Peyer's patch (tissue), 4 donors: ENCODE measurements around the gene GUCY1B1.

Experiments
- POLR2A ChIP-seq, 2 donors: fragments of 450-650 bp; IDR thresholded peaks; one replicate each; pipeline ENCODE4 v1.5.1; 2017; ENCODE audit warnings: antibody characterized with exemption in 2 of 2, mild to moderate bottlenecking in 2 of 2, moderate library complexity in 2 of 2
- TF ChIP-seq, protein P1 (sequence below), 6 experiments: fragments of 450-650 bp in 4 of 6; fragments of 200-600 bp in 2 of 6; sonication (generic) in 1 of 6; IDR thresholded peaks; one replicate each; pipeline ENCODE4 v1.5.1; 2017 to 2019; ENCODE audit warnings: antibody characterized with exemption in 6 of 6, mild to moderate bottlenecking in 3 of 6, moderate library complexity in 1 of 6

DNA sequence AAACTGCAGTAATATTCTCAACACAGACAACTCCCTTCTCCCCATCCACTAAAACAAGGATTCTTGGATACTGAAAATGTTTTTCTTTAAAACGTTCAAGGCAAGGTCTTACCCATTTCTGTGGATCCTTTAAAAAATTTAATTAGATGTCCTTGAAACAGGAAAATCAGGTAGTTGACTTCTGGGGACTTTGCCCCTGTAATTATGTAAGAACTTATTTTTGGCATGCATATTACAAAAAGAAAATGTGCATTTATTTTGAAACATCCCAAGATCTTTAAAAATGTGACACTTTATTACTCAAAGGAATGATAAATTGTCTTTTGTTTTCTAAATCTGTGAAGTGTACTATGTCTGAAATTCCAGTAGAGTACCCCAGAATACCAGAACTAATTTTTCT is 25.8 kb downstream of the GUCY1B1 start:
- TF ChIP-seq, protein P1, sequence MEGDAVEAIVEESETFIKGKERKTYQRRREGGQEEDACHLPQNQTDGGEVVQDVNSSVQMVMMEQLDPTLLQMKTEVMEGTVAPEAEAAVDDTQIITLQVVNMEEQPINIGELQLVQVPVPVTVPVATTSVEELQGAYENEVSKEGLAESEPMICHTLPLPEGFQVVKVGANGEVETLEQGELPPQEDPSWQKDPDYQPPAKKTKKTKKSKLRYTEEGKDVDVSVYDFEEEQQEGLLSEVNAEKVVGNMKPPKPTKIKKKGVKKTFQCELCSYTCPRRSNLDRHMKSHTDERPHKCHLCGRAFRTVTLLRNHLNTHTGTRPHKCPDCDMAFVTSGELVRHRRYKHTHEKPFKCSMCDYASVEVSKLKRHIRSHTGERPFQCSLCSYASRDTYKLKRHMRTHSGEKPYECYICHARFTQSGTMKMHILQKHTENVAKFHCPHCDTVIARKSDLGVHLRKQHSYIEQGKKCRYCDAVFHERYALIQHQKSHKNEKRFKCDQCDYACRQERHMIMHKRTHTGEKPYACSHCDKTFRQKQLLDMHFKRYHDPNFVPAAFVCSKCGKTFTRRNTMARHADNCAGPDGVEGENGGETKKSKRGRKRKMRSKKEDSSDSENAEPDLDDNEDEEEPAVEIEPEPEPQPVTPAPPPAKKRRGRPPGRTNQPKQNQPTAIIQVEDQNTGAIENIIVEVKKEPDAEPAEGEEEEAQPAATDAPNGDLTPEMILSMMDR (IDR thresholded peaks at IDR 0.05): no peak
- TF ChIP-seq POLR2A (IDR thresholded peaks at IDR 0.05): no peak
